22Rv1 (cell line): ENCODE measurements around the gene THSD4.

ENCODE experiments used
- H3K27ac ChIP-seq: fragments of 450-650 bp; 2 replicates; pipeline ENCODE4 v1.5.1; 2017
- CTCF ChIP-seq: fragments of 450-650 bp; IDR thresholded peaks from 2 replicates; pipeline ENCODE4 v1.5.1; 2017; ENCODE audit warnings: mild to moderate bottlenecking
- ZFX ChIP-seq: fragments of 450-650 bp; IDR thresholded peaks from 2 replicates; pipeline ENCODE4 v1.6.1; 2017; ENCODE audit warnings: antibody characterized with exemption, borderline replicate concordance

The THSD4 gene

GRCh38 chr15:71768184-71768583, 652.9 kb downstream of the THSD4 start:
- no peak overlapping the region for H3K27ac ChIP-seq
- TF ChIP-seq ZFX, result no peak
- no peak for TF ChIP-seq CTCF

- TF ChIP-seq ZFX (no peak), CTCF (no peak)
- no peak overlapping the region for H3K27ac ChIP-seq
These were observed 658.1 kb downstream of the THSD4 start for GRCh38 chr15:71773206-71773859.

GRCh38 chr15:71775856-71776255, 660.6 kb downstream of the THSD4 start:
- H3K27ac ChIP-seq, result no peak overlapping the region
- TF ChIP-seq ZFX (no peak), CTCF (no peak)

GRCh38 chr15:71776304-71776703, 661.0 kb downstream of the THSD4 start:
- TF ChIP-seq CTCF (no peak), ZFX (no peak)
- H3K27ac ChIP-seq, result no peak overlapping the region

GRCh38 chr15:71777216-71777943, 662.1 kb downstream of the THSD4 start:
- no peak for TF ChIP-seq CTCF
- TF ChIP-seq ZFX, result no peak
- H3K27ac ChIP-seq, result no peak overlapping the region

- TF ChIP-seq ZFX, result no peak
- no peak for TF ChIP-seq CTCF
- no peak overlapping the region for H3K27ac ChIP-seq
These were observed 664.0 kb downstream of the THSD4 start for GRCh38 chr15:71779073-71779797.
